HepG2 (cell line): ENCODE results near the gene IKZF3. TPM values are rescaled to one million over a fixed set of nuclear protein-coding genes. Genes with fewer than 3 reads are reported as not detected.

Experiments used
- DMAP1 ChIP-seq: IDR thresholded peaks from 2 replicates; pipeline ENCODE4 v1.6.1; 2016
- EED ChIP-seq: sonication (generic); formaldehyde crosslinking; IDR thresholded peaks from 2 replicates; pipeline ENCODE4 v1.5.0; 2020; ENCODE audit warnings: mild to moderate bottlenecking, missing genetic modification reagents
- HNRNPL ChIP-seq: fragments of 200-400 bp; formaldehyde crosslinking; IDR thresholded peaks from 2 replicates; pipeline ENCODE4 v1.6.1; 2017; ENCODE audit warnings: mild to moderate bottlenecking, low read depth, low read length
- KDM5B ChIP-seq: sonication (generic); formaldehyde crosslinking; IDR thresholded peaks from 2 replicates; pipeline ENCODE4 v1.4.0; 2020; ENCODE audit warnings: missing genetic modification reagents, mild to moderate bottlenecking, borderline replicate concordance
- TARDBP ChIP-seq: sonication (generic); formaldehyde crosslinking; IDR thresholded peaks from 2 replicates; pipeline ENCODE4 v1.8.0; 2022; ENCODE audit warnings: mild to moderate bottlenecking, missing genetic modification reagents
- ZFP37 ChIP-seq: sonication (generic); formaldehyde crosslinking; IDR thresholded peaks from 2 replicates; pipeline ENCODE4 v1.4.0; 2020; ENCODE audit warnings: missing genetic modification reagents, borderline replicate concordance
- ZNF251 ChIP-seq: sonication (generic); formaldehyde crosslinking; IDR thresholded peaks from 2 replicates; pipeline ENCODE4 v1.9.0; 2021; ENCODE audit warnings: mild to moderate bottlenecking, missing genetic modification reagents
- ZSCAN29 ChIP-seq: sonication (generic); formaldehyde crosslinking; conservative IDR thresholded peaks from 2 replicates; pipeline ENCODE4 v1.4.0; 2020; ENCODE audit warnings: mild to moderate bottlenecking, missing genetic modification reagents
- polyA plus RNA-seq, 8 experiments: library from polyadenylated mRNA; depleted of rRNA in 3 of 8; stranded (reverse) in 7 of 8; unstranded in 1 of 8; fragments of >200 nt; fragmentation: Illumina TruSeq in 4 of 8; extraction: Trizol in 4 of 8; gene quantifications; 2 replicates each; pipeline versions ENCODE4 v1.2.1 to v1.2.3, GENCODE V29; 2011 to 2016; ENCODE audit warnings: low read depth in 4 of 8, missing spikeins in 1 of 8, mixed read lengths in 1 of 8; ENCODE audit not compliant: insufficient read depth in 1 of 8
- total RNA-seq, 5 experiments: library from RNA; depleted of rRNA; stranded (reverse); fragments of >200 nt; fragmentation: Illumina TruSeq; extraction: Trizol; gene quantifications; 2 replicates each; pipeline ENCODE4 v1.2.3, GENCODE V29; 2016; ENCODE audit warnings: low read depth in 1 of 5
- TF ChIP-seq, protein P1 (sequence below), 2 experiments: sonication (generic) in 1 of 2; formaldehyde crosslinking in 1 of 2; IDR thresholded peaks; 2 replicates each; pipeline versions ENCODE4 v1.6.1 to v1.9.0; 2014 to 2022; ENCODE audit warnings: antibody characterized with exemption in 1 of 2, borderline replicate concordance in 1 of 2, inconsistent platforms in 1 of 2, low read depth in 1 of 2, missing genetic modification reagents in 1 of 2
- TF ChIP-seq, protein P2 (sequence below): sonication (generic); formaldehyde crosslinking; IDR thresholded peaks from 2 replicates; pipeline ENCODE4 v1.4.0; 2020; ENCODE audit warnings: missing genetic modification reagents
- TF ChIP-seq, protein P3 (sequence below): sonication (generic); formaldehyde crosslinking; IDR thresholded peaks from 2 replicates; pipeline ENCODE4 v1.4.0; 2020; ENCODE audit warnings: mild to moderate bottlenecking, missing genetic modification reagents
- TF ChIP-seq, protein P4 (sequence below): IDR thresholded peaks from 2 replicates; pipeline ENCODE4 v1.6.1; 2016; ENCODE audit warnings: low read depth, missing genetic modification reagents, missing compliant biosample characterization
- TF ChIP-seq, protein P5 (sequence below): sonication (generic); formaldehyde crosslinking; IDR thresholded peaks from 2 replicates; pipeline ENCODE4 v1.9.0; 2021; ENCODE audit warnings: missing genetic modification reagents, borderline replicate concordance

The IKZF3 gene
- total and polyA plus RNA-seq, 2 of the 13 experiments (the other 11 are each of a cell fraction or from before 2014, with no cell fraction given): not detected

DNA sequence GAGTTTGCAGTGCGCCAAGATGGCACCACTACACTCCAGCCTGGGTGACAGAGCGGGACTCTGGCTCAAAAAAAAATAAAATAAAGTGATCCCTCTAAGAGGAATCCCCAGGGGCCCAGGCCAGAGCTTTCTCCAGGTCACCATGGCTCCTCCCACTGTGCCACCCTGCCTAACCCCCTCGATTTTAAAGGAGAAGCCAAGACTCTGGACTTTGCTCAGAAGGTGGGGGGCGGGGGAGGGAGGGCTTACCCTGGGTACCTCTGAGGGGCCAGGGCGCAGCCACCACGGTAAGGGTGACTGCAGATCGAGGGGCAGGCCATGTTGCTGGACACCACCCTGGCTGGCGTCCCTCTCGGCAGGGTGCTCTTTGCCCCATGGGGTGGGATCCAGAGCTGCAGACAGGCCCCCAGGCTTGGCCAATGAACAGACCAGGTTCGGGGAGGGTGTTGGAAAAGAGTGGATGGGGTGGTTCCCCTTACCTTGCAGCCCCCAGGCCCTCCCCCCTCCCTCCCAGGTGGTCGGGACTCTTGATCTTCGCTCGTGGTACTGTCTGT is 126.8 kb downstream of the IKZF3 start (continued):
- TF ChIP-seq HNRNPL (no peak), KDM5B (CRISPR knock-in tag) (peak; percentile 59; the same call in 1 of the 2 replicates), EED (CRISPR knock-in tag) (no peak), ZFP37 (CRISPR knock-in tag) (no peak), TARDBP (CRISPR knock-in tag) (no peak), DMAP1 (CRISPR knock-in tag) (no peak), ZSCAN29 (CRISPR knock-in tag) (no peak), ZNF251 (CRISPR knock-in tag) (no peak)
- TF ChIP-seq, protein P1, sequence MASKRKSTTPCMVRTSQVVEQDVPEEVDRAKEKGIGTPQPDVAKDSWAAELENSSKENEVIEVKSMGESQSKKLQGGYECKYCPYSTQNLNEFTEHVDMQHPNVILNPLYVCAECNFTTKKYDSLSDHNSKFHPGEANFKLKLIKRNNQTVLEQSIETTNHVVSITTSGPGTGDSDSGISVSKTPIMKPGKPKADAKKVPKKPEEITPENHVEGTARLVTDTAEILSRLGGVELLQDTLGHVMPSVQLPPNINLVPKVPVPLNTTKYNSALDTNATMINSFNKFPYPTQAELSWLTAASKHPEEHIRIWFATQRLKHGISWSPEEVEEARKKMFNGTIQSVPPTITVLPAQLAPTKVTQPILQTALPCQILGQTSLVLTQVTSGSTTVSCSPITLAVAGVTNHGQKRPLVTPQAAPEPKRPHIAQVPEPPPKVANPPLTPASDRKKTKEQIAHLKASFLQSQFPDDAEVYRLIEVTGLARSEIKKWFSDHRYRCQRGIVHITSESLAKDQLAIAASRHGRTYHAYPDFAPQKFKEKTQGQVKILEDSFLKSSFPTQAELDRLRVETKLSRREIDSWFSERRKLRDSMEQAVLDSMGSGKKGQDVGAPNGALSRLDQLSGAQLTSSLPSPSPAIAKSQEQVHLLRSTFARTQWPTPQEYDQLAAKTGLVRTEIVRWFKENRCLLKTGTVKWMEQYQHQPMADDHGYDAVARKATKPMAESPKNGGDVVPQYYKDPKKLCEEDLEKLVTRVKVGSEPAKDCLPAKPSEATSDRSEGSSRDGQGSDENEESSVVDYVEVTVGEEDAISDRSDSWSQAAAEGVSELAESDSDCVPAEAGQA (IDR thresholded peaks at IDR 0.05; ENCODE audit: low read depth): no peak
- TF ChIP-seq, protein P1 (CRISPR knock-in tag; IDR thresholded peaks at IDR 0.05; ENCODE audit: borderline replicate concordance): no peak
- TF ChIP-seq, protein P2, sequence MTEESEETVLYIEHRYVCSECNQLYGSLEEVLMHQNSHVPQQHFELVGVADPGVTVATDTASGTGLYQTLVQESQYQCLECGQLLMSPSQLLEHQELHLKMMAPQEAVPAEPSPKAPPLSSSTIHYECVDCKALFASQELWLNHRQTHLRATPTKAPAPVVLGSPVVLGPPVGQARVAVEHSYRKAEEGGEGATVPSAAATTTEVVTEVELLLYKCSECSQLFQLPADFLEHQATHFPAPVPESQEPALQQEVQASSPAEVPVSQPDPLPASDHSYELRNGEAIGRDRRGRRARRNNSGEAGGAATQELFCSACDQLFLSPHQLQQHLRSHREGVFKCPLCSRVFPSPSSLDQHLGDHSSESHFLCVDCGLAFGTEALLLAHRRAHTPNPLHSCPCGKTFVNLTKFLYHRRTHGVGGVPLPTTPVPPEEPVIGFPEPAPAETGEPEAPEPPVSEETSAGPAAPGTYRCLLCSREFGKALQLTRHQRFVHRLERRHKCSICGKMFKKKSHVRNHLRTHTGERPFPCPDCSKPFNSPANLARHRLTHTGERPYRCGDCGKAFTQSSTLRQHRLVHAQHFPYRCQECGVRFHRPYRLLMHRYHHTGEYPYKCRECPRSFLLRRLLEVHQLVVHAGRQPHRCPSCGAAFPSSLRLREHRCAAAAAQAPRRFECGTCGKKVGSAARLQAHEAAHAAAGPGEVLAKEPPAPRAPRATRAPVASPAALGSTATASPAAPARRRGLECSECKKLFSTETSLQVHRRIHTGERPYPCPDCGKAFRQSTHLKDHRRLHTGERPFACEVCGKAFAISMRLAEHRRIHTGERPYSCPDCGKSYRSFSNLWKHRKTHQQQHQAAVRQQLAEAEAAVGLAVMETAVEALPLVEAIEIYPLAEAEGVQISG (CRISPR knock-in tag): no peak
- TF ChIP-seq, protein P3, sequence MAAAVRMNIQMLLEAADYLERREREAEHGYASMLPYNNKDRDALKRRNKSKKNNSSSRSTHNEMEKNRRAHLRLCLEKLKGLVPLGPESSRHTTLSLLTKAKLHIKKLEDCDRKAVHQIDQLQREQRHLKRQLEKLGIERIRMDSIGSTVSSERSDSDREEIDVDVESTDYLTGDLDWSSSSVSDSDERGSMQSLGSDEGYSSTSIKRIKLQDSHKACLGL (CRISPR knock-in tag): no peak
- TF ChIP-seq, protein P4, sequence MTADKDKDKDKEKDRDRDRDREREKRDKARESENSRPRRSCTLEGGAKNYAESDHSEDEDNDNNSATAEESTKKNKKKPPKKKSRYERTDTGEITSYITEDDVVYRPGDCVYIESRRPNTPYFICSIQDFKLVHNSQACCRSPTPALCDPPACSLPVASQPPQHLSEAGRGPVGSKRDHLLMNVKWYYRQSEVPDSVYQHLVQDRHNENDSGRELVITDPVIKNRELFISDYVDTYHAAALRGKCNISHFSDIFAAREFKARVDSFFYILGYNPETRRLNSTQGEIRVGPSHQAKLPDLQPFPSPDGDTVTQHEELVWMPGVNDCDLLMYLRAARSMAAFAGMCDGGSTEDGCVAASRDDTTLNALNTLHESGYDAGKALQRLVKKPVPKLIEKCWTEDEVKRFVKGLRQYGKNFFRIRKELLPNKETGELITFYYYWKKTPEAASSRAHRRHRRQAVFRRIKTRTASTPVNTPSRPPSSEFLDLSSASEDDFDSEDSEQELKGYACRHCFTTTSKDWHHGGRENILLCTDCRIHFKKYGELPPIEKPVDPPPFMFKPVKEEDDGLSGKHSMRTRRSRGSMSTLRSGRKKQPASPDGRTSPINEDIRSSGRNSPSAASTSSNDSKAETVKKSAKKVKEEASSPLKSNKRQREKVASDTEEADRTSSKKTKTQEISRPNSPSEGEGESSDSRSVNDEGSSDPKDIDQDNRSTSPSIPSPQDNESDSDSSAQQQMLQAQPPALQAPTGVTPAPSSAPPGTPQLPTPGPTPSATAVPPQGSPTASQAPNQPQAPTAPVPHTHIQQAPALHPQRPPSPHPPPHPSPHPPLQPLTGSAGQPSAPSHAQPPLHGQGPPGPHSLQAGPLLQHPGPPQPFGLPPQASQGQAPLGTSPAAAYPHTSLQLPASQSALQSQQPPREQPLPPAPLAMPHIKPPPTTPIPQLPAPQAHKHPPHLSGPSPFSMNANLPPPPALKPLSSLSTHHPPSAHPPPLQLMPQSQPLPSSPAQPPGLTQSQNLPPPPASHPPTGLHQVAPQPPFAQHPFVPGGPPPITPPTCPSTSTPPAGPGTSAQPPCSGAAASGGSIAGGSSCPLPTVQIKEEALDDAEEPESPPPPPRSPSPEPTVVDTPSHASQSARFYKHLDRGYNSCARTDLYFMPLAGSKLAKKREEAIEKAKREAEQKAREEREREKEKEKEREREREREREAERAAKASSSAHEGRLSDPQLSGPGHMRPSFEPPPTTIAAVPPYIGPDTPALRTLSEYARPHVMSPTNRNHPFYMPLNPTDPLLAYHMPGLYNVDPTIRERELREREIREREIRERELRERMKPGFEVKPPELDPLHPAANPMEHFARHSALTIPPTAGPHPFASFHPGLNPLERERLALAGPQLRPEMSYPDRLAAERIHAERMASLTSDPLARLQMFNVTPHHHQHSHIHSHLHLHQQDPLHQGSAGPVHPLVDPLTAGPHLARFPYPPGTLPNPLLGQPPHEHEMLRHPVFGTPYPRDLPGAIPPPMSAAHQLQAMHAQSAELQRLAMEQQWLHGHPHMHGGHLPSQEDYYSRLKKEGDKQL (CRISPR knock-in tag): no peak
- TF ChIP-seq, protein P5, sequence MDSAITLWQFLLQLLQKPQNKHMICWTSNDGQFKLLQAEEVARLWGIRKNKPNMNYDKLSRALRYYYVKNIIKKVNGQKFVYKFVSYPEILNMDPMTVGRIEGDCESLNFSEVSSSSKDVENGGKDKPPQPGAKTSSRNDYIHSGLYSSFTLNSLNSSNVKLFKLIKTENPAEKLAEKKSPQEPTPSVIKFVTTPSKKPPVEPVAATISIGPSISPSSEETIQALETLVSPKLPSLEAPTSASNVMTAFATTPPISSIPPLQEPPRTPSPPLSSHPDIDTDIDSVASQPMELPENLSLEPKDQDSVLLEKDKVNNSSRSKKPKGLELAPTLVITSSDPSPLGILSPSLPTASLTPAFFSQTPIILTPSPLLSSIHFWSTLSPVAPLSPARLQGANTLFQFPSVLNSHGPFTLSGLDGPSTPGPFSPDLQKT (CRISPR knock-in tag): no peak
